IMR-90 (cell line): ENCODE results near the gene GTPBP8. TPM values are rescaled to one million over a fixed set of nuclear protein-coding genes. Genes with fewer than 3 reads are reported as not detected.
A peak's percentile ranks its signal among the peaks of the same experiment; 100 is the strongest.

Source experiments
- ATAC-seq: fragments of 200-7000 bp; cut with Tn5 transposase; 2 replicates; pipeline ENCODE4 v1.9.1; 2020; ENCODE audit warnings: low read depth, mild to moderate bottlenecking, moderate library complexity
- BruUV-seq: library from RNA; stranded (reverse); fragments of 400-500 nt; replicated peaks from 2 replicates; lab custom pipeline; 2021; lab: Mats Ljungman, UMichigan
- CTCF ChIA-PET: fragments of 300-600 bp; formaldehyde crosslinking; extraction: SDS; loops from one replicate; lab custom pipeline; 2021; ENCODE audit warnings: antibody characterized with exemption; lab: Yijun Ruan, JAX
- POLR2A ChIA-PET: fragments of 300-600 bp; sonication (Branson Sonifier 250); formaldehyde crosslinking; loops from one replicate; lab custom pipeline; 2022; ENCODE audit warnings: antibody characterized with exemption; ENCODE audit not compliant: unreplicated experiment; lab: Charles Lee
- DNase-seq: peaks from one replicate; pipeline ENCODE4 v3.0.0; 2013
- H2AFZ ChIP-seq: replicated peaks from 2 replicates; pipeline ENCODE3; 2013; ENCODE audit warnings: low read length, mild to moderate bottlenecking; ENCODE audit not compliant: poor library complexity
- H2AK5ac ChIP-seq: 2 replicates; pipeline ENCODE4 v1.6.1; 2013; ENCODE audit warnings: low read depth, low read length, inconsistent platforms
- H2AK9ac ChIP-seq: replicated peaks from 2 replicates; pipeline ENCODE3; 2013; ENCODE audit warnings: mild to moderate bottlenecking, low read depth, low read length, moderate library complexity; ENCODE audit not compliant: poor library complexity
- H2BK120ac ChIP-seq: 2 replicates; pipeline ENCODE4 v1.6.1; 2013; ENCODE audit warnings: low read depth, low read length, inconsistent platforms
- H2BK15ac ChIP-seq: 3 replicates; pipeline ENCODE4 v1.6.1; 2013; ENCODE audit warnings: low read depth, low read length, inconsistent platforms
- H2BK20ac ChIP-seq: 2 replicates; pipeline ENCODE4 v1.6.1; 2013; ENCODE audit warnings: low read depth, mild to moderate bottlenecking, inconsistent platforms, low read length, moderate library complexity
- H2BK5ac ChIP-seq: 2 replicates; pipeline ENCODE4 v1.6.1; 2013; ENCODE audit warnings: mild to moderate bottlenecking, low read depth, low read length, inconsistent platforms; ENCODE audit not compliant: poor library complexity, severe bottlenecking
- H3K14ac ChIP-seq: replicated peaks from 2 replicates; pipeline ENCODE4 v1.6.1; 2013; ENCODE audit warnings: low read depth, low read length, inconsistent platforms
- H3K18ac ChIP-seq: 2 replicates; pipeline ENCODE4 v1.6.1; 2013; ENCODE audit warnings: low read depth, low read length, control low read depth
- H3K23ac ChIP-seq: 2 replicates; pipeline ENCODE4 v1.6.1; 2013; ENCODE audit warnings: low read depth, low read length, inconsistent platforms
- H3K27ac ChIP-seq: 2 replicates; pipeline ENCODE4 v1.5.1; 2013; ENCODE audit warnings: mild to moderate bottlenecking, control low read depth, low read length; ENCODE audit not compliant: insufficient read depth
- H3K27me3 ChIP-seq: 2 replicates; pipeline ENCODE4 v1.6.1; 2013; ENCODE audit warnings: low read length; ENCODE audit not compliant: control insufficient read depth, insufficient read depth
- H3K36me3 ChIP-seq: 2 replicates; pipeline ENCODE4 v1.6.1; 2013; ENCODE audit warnings: low read length, mixed read lengths; ENCODE audit not compliant: control insufficient read depth, insufficient read depth
- H3K4ac ChIP-seq: 2 replicates; pipeline ENCODE4 v1.6.1; 2013; ENCODE audit warnings: low read depth, low read length, inconsistent platforms
- H3K4me1 ChIP-seq: 2 replicates; pipeline ENCODE4 v1.6.1; 2013; ENCODE audit warnings: low read length, mixed read lengths; ENCODE audit not compliant: control insufficient read depth, insufficient read depth
- H3K4me2 ChIP-seq: 2 replicates; pipeline ENCODE4 v1.6.1; 2013; ENCODE audit warnings: low read depth, mild to moderate bottlenecking, control low read depth, low read length, moderate library complexity
- H3K4me3 ChIP-seq: 2 replicates; pipeline ENCODE4 v1.5.1; 2013; ENCODE audit warnings: low read depth, mild to moderate bottlenecking, control low read depth, low read length, moderate library complexity; ENCODE audit not compliant: insufficient read depth
- H3K56ac ChIP-seq: 2 replicates; pipeline ENCODE4 v1.6.1; 2013; ENCODE audit warnings: low read length, inconsistent platforms; ENCODE audit not compliant: insufficient read depth; ENCODE audit errors: extremely low read depth
- H3K79me1 ChIP-seq, 2 experiments: 2 replicates each; pipeline ENCODE4 v1.6.1; 2013; ENCODE audit warnings: low read length in 2 of 2, inconsistent platforms in 1 of 2, low read depth in 1 of 2
- H3K9ac ChIP-seq: 2 replicates; pipeline ENCODE4 v1.6.1; 2013; ENCODE audit warnings: low read depth, low read length, control low read depth
- H3K9me1 ChIP-seq: 2 replicates; pipeline ENCODE4 v1.6.1; 2013; ENCODE audit warnings: low read length, inconsistent platforms; ENCODE audit not compliant: insufficient read depth
- H3K9me3 ChIP-seq: 2 replicates; pipeline ENCODE4 v1.6.1; 2013; ENCODE audit warnings: low read length; ENCODE audit not compliant: control insufficient read depth, insufficient read depth
- H4K20me1 ChIP-seq: 2 replicates; pipeline ENCODE4 v1.6.1; 2013; ENCODE audit warnings: low read length, inconsistent platforms; ENCODE audit not compliant: insufficient read depth
- H4K5ac ChIP-seq: 2 replicates; pipeline ENCODE4 v1.6.1; 2013; ENCODE audit warnings: mild to moderate bottlenecking, low read depth, low read length, control low read depth
- H4K8ac ChIP-seq, 2 experiments: 2 replicates each; pipeline ENCODE4 v1.6.1; 2013; ENCODE audit warnings: low read depth in 2 of 2, low read length in 2 of 2, control low read depth in 1 of 2, inconsistent platforms in 1 of 2
- H4K91ac ChIP-seq: 2 replicates; pipeline ENCODE4 v1.6.1; 2013; ENCODE audit warnings: low read depth, low read length, inconsistent platforms; ENCODE audit not compliant: insufficient read depth
- BHLHE40 ChIP-seq: fragments of 150-350 bp; IDR thresholded peaks from 2 replicates; pipeline ENCODE4 v1.6.1; 2016; ENCODE audit warnings: mild to moderate bottlenecking, low read depth, low read length
- CEBPB ChIP-seq: IDR thresholded peaks from 2 replicates; pipeline ENCODE4 v1.6.1; 2012; ENCODE audit warnings: low read depth, low read length, improper control_type of control experiment
- CHD1 ChIP-seq: IDR thresholded peaks from 2 replicates; pipeline ENCODE4 v1.6.1; 2012; ENCODE audit warnings: low read depth, low read length, improper control_type of control experiment
- FOS ChIP-seq: fragments of 150-350 bp; IDR thresholded peaks from 2 replicates; pipeline ENCODE4 v1.6.1; 2016; ENCODE audit warnings: low read depth, low read length
- MAZ ChIP-seq: IDR thresholded peaks from 2 replicates; pipeline ENCODE4 v1.6.1; 2012; ENCODE audit warnings: low read depth, mild to moderate bottlenecking, low read length, improper control_type of control experiment, moderate library complexity, borderline replicate concordance
- MXI1 ChIP-seq: IDR thresholded peaks from 2 replicates; pipeline ENCODE4 v1.6.1; 2012; ENCODE audit warnings: low read depth, mild to moderate bottlenecking, low read length, moderate library complexity, borderline replicate concordance
- NFE2L2 ChIP-seq: fragments of 150-350 bp; IDR thresholded peaks from 2 replicates; pipeline ENCODE4 v1.6.1; 2016; ENCODE audit warnings: low read depth, mild to moderate bottlenecking, low read length
- POLR2A ChIP-seq: IDR thresholded peaks from 2 replicates; pipeline ENCODE4 v1.6.1; 2012; ENCODE audit warnings: mild to moderate bottlenecking, low read depth, low read length
- RAD21 ChIP-seq: IDR thresholded peaks from 2 replicates; pipeline ENCODE4 v1.6.1; 2012; ENCODE audit warnings: low read length, improper control_type of control experiment
- RCOR1 ChIP-seq: IDR thresholded peaks from 2 replicates; pipeline ENCODE4 v1.6.1; 2012; ENCODE audit warnings: mild to moderate bottlenecking, low read length, improper control_type of control experiment; ENCODE audit not compliant: insufficient replicate concordance
- RFX5 ChIP-seq: IDR thresholded peaks from 2 replicates; pipeline ENCODE4 v1.8.0; 2012; ENCODE audit warnings: low read depth, mild to moderate bottlenecking, low read length, moderate library complexity
- USF2 ChIP-seq: fragments of 150-350 bp; IDR thresholded peaks from 2 replicates; pipeline ENCODE4 v1.6.1; 2017; ENCODE audit warnings: mild to moderate bottlenecking, antibody characterized with exemption, low read length, low read depth
- whole genome bisulfite sequencing, 2 experiments: methylation state at CpG; one replicate each; pipeline versions ENCODE4 v1.1.5 to v1.1.7; 2013; ENCODE audit warnings: missing lambda C conversion rate in 2 of 2; ENCODE audit not compliant: insufficient read length in 1 of 2; ENCODE audit errors: extremely low coverage in 2 of 2; 5-methylcytosine and 5-hydroxymethylcytosine counted together
- dilution Hi-C: fragments of 300-500 bp; cut with HindIII; formaldehyde crosslinking; loops from one replicate; pipeline ENCODE4 v1.14.3; 2018; ENCODE audit warnings: low sequenced_read_pairs; ENCODE audit not compliant: unreplicated experiment
- in situ Hi-C: fragments of 300-500 bp; cut with MboI; formaldehyde crosslinking; loops from 3 replicates; pipeline ENCODE4 v1.14.3; 2019; ENCODE audit warnings: low sequenced_read_pairs, inconsistent platforms, mixed read lengths
- intact Hi-C: fragments of 100-400 bp; cut with micrococcal nuclease; formaldehyde crosslinking; loops from 2 replicates; pipeline ENCODE4 v1.10.0; 2022
- polyA plus RNA-seq, 3 experiments: library from polyadenylated mRNA; depleted of rRNA; stranded (reverse); fragments of >200 nt; gene quantifications; 2 replicates each; pipeline ENCODE4 v1.2.3, GENCODE V29; 2012; ENCODE audit warnings: low replicate concordance in 1 of 3
- total RNA-seq: library from RNA; depleted of rRNA; stranded (reverse); fragments of >200 nt; gene quantifications from 2 replicates; pipeline ENCODE4 v1.2.3, GENCODE V29; 2012
- TF ChIP-seq, protein P1 (sequence below): conservative IDR thresholded peaks from 2 replicates; pipeline ENCODE4 v1.5.1; 2012; ENCODE audit warnings: mild to moderate bottlenecking, low read depth, low read length, improper control_type of control experiment

The GTPBP8 gene
- total and polyA plus RNA-seq, 2 of the 4 experiments (the other 2 are of a cell fraction), result 15.4 to 23.9 TPM

DNA sequence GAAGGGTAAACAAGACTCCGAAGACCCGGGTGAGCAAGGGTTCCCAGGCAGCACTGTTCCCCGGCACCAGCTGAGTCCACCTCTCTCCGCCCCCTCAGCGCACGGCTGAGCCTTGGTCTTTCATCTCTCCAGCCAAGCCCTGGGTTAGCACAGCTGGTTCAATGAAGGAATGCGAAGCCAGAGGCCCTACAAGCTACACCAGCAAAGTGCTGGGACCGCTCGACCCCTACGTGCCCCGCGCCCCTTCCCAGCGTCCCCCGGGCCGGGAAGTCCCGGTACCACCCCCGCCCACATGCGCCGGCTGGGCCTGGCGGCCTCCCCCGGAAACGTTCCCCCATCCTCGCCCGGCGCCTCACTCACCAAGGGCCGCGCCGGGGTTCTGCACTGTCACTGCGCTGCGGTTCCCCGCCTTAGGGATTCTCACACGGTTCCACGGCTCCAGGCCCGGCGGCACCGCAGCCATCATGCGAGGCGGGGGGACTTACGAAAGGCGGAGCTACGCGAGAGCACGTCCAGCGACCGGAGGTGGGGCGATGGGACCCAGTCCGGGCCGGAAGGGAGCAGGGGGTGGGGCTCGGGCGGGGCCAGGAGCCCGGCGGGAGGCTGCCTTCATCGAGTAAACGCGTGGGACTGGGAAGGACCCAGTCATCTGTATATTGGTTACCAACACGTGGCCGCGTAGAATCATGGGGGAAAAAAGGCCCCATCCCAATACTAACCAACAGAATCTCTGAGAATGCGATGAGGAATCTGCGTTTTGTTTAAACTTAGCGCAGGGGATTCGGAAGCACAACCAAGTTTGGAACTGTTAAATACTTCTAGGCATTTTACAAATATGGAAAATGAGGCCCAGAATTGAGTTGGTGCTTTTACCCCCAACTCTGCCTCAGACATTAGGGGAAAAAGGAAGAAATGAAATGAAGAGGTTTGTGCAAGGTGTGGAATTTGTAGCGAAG lies 28.7 kb downstream of the GTPBP8 start:
- peak overlapping the region; percentile 91 for H2BK120ac ChIP-seq
- no peaks in the 10 kb centered on the region for H3K27me3 ChIP-seq
- H3K9ac ChIP-seq, result peak overlapping the region; percentile 88
- peak overlapping the region; percentile 81 for H4K91ac ChIP-seq
- H3K4me1 ChIP-seq, result peaks cover 4% of the 10 kb centered on the region; the same call in 1 of the 2 replicates
- peak; percentile 91 for DNase-seq
- dilution Hi-C loops (no loop called here), in situ Hi-C loops (no loop called here), intact Hi-C loops (no loop called here)
- BruUV-seq, result no TSS peak
- peak overlapping the region; percentile 98 for H2AFZ ChIP-seq
- H3K79me1 ChIP-seq, result peaks cover 27 to 39% of the 10 kb centered on the region in 2 experiments
- H3K9me1 ChIP-seq, result peaks cover 3% of the 10 kb centered on the region
- peak overlapping the region; percentile 76 for H4K5ac ChIP-seq
- peak overlapping the region; percentile 64; the same call in 1 of the 2 replicates for H2BK20ac ChIP-seq
- H3K4ac ChIP-seq, result peak overlapping the region; percentile 80
- H2AK5ac ChIP-seq, result peak overlapping the region; percentile 46
- H4K8ac ChIP-seq, result peak overlapping the region; percentile 98
- peak overlapping the region; percentile 81 for H3K18ac ChIP-seq
- WGBS, 2 experiments, result 10% methylated on average over 10 of the region's 63 CpGs; no CpG with 5 or more reads in 1 of the 2 experiments
- H4K20me1 ChIP-seq, result 0 out of 2 replicates have a peak, but pooled peaks cover 3% of the 10 kb centered on the region
- H3K23ac ChIP-seq, result peak overlapping the region; percentile 96
- H3K4me2 ChIP-seq, result peak overlapping the region; percentile 96
- ChIA-PET POLR2A (interaction anchor here (0.6 to 1.6 kb wide), 3 partner anchors 11 to 16 kb away, joined by 3 read pairs; no protein-coding TSS in a partner anchor), CTCF (interaction anchor here (0.5 to 1.3 kb wide), 3 partner anchors 16 to 365 kb away, joined by 3 to 4 read pairs (median 3); no protein-coding TSS in a partner anchor)
- H3K27ac ChIP-seq, result peak overlapping the region; percentile 97
- peak overlapping the region; percentile 86 for H3K14ac ChIP-seq
- peak; percentile 98 for ATAC-seq
- no peaks in the 10 kb centered on the region for H3K9me3 ChIP-seq
- H2BK15ac ChIP-seq, result peak overlapping the region; percentile 72; the same call in 1 of the 3 replicates
- H2AK9ac ChIP-seq, result peak overlapping the region; percentile 79
- H3K4me3 ChIP-seq, result peak overlapping the region; percentile 84
- H2BK5ac ChIP-seq, result peak overlapping the region; percentile 95
- peaks cover 4% of the 10 kb centered on the region for H3K36me3 ChIP-seq
- H3K56ac ChIP-seq, result peak overlapping the region; percentile 90
- TF ChIP-seq NFE2L2, result no peak
- peak; percentile 93 for TF ChIP-seq MXI1
- TF ChIP-seq RFX5, result no peak
- TF ChIP-seq CEBPB, result peak; percentile 60; the same call in 1 of the 2 replicates
- no peak for TF ChIP-seq FOS
- no peak for TF ChIP-seq RCOR1
- TF ChIP-seq RAD21, result no peak
- TF ChIP-seq CHD1, result no peak
- TF ChIP-seq, protein P1, sequence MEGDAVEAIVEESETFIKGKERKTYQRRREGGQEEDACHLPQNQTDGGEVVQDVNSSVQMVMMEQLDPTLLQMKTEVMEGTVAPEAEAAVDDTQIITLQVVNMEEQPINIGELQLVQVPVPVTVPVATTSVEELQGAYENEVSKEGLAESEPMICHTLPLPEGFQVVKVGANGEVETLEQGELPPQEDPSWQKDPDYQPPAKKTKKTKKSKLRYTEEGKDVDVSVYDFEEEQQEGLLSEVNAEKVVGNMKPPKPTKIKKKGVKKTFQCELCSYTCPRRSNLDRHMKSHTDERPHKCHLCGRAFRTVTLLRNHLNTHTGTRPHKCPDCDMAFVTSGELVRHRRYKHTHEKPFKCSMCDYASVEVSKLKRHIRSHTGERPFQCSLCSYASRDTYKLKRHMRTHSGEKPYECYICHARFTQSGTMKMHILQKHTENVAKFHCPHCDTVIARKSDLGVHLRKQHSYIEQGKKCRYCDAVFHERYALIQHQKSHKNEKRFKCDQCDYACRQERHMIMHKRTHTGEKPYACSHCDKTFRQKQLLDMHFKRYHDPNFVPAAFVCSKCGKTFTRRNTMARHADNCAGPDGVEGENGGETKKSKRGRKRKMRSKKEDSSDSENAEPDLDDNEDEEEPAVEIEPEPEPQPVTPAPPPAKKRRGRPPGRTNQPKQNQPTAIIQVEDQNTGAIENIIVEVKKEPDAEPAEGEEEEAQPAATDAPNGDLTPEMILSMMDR, result no peak
- TF ChIP-seq POLR2A, result peak; percentile 75
- no peak for TF ChIP-seq BHLHE40
- TF ChIP-seq MAZ, result peak; percentile 87; the same call in 1 of the 2 replicates
- peak; percentile 85 for TF ChIP-seq USF2
